ENCODE results near the gene MBTPS1.

Gene MBTPS1

DNA sequence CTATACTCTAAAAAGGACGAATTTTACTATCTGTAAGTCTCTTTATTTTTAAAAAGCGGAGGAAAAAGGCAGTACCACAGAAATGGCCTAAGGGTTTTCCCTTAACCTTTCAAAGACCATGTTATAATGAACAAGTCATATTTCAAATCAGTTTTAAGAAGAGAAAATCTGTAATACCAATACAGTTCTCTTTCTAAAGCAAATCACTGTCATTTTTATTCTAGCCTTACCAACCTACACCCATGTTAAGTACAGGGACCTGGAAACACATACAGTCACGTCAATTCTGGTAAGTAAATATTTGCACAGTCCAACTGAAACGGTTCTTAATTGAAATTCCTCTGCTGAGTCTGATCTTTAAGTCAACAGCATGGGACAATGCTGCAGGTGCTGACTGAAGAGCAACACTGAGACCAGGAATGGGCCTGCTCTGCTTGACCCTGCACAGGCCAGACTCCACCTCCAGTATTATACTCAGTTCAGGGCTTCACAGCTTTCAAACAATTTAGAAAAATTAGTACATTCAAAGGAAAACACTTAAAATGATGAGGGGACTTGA is 20.2 kb downstream of the MBTPS1 start:
- DNase-seq, result no peak

- no peak for DNase-seq
Measured at GRCh38 chr16:84095466-84095865, 21.3 kb downstream of the MBTPS1 start.

DNA sequence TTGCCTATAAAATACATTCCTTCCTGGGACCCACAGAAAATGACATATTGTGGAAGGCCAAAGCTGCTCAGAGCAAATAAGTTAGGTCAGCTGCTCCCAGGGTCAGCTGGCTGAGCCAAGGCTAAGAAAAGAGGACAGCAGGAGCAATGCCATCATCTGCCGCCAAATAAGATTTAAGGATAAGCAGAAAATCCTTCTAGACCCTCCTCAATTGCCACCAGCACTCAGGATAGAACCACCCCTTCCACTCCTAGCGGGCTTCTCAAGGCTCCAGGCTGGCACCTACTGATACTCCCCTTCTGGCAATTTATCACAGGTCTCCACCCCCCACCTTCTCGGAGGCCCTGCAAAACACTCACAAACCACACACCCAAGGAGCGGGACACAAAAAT is 22.9 kb downstream of the MBTPS1 start:
- DNase-seq, result no peak

DNA sequence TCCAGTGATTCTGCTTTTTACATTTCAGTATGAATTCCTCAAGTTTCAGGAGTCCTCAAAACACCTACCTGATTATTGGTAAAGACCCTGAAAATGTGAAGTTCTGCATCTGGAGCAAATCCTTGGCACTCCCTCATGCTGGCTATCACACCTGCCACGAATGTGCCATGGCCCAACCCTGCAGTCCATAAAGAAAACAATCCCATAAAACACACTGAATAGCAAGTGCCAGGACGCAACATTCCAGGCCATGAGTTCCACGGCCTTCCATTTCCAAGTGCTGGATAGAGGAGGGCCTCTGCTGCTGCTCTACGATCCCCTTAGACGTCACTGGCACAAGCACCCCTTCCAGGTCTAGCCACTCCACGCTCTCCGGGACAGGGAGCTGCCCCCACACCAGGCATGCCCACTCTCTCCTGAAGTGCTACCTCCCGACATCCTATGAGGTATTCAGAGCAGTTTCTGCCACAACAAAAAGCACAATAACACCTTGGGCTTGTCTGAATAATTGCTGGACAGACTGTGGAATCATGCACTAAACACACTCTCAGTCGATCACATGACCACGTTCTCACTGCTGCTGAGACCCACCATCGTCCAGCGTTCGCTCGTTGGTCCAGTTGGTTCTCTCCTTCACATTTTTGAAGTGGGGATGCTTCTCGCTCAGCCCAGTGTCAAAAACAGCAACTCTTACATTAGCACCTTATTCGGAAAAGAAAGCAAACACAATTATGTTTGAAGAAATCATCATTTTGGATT is 23.4 kb downstream of the MBTPS1 start:
- DNase-seq, result no peak

DNA sequence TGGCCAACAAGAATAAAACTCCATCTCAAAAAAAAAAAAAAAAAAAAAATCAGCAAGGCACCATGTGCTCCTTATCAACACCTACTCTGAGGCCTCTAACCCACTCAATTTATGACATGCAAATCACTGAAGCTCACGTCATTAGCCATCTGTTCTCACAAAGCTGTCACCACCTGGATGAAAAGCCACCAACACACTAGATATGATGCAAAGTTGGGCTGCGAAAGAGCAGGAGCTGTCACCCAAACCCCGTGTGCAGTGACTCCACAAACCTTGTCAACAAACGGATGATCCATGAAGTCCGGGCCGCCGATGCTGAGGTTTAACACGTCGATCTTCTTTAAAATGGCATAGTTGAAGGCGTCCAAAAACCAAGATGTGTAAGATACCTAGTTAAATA is 25.3 kb downstream of the MBTPS1 start:
- DNase-seq, result no peak

DNA sequence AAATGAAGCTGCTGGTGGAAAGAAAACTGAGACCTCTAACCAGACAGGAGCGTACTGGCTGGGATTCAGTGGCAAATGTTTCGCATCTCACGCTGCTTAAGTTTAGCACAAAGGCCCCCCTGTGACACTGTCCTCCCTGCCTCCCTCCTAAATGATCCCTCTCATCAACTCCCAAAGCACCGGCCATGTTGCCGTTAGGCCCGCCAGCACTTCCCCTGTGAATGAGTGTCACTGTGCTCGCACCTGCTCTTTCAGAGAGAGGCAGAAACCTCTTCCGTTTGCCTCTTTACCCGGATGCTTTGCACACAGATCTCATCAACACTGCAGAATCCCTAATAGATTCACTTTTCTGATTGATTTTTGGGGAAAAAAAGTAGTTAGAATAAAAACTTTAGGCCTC is 26.5 kb downstream of the MBTPS1 start:
- DNase-seq, result no peak

GRCh38 chr16:84088695-84089395 is 27.9 kb downstream of the MBTPS1 start:
- no peak for DNase-seq

DNA sequence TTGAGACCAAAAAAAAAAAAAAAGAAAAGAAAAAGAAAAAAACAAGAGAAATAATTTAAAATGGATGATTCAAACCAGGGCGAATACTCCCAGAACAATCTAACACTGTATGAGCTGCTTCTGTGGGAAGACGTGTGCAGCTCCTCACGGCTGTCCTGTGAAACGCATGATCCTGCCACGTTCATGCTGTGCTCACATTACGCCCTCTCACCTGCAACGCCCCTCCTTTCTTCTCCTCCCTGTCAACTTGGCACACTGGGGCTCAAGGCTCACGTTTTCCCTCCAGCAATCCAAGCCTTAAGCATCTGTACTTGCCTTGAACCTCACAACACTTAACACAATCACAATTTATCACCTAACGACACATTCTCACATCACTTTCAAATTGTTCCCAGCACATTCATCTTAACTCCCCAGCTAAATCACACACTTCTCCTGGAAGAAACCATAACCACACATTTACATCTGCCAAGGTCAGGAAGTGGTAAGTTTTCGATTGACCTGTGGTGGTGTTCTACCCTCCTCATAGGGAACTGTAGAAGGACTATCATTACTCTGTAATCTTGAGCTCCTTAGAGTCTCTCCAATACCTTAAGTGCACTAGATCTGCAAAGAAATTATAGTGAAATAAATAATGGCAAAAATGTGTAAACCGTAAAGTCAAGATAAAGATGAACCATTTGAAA is 29.1 kb downstream of the MBTPS1 start:
- peak; percentile 13 to 23 for DNase-seq

DNA sequence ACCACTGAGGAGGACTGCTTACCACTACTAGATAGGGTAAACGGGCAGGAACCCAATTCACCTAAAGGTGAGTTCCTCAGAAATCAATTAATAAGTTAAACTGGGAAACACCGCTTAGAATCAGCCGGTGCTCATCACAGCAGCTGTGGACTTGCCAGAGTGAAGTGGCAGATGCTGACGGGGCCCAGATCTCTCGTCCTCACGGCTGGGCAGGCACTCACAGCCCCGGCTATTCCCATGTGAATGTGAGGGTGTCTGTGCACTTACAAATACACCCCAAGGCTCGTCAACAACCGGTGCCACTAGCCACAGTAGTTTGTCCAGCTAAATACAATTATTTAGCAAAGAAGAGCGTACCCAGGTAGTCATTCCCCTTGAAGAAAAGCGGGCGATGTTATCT is 29.7 kb downstream of the MBTPS1 start:
- no peak for DNase-seq

DNA sequence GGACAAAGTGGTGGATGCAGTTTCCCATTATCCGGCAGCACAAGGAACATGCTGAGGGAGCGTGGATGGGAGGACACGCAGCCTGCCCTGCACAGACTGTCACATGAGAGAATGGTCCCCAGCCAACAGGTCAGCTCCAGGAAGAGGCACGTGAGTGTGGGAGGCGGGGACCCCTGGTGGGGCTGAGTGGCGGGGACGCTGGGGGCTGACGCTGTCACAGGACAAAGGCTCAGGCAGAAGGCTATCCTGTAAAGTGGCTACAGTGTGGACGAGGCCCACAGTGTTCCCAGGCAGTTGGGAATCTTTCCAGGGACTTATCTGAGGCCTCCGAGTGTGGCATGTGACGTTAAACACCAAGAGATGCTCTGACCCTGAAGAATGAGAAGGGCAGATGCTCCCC is 30.4 kb downstream of the MBTPS1 start:
- DNase-seq, result no peak

GRCh38 chr16:84085773-84086172 is 31.0 kb downstream of the MBTPS1 start:
- DNase-seq, result peak; percentile 82 to 85

DNA sequence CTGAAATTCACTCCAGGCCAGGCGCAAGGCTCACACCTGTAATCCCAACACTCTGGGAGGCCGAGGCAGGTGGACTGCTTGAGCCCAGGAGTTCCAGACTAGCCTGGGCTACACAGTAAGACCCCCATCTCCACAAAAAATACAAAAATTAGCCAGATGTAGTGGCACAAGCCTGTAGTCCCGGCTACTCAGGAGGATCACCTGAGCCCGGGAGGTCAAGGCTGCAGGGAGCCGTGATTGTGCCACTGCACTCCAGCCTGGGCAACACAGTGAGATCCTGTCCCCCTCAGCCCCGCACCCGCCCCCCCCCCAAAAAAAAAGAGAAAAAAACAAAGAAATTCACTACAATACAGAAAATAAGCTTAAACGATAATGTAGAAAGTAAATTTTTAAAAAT is 31.5 kb downstream of the MBTPS1 start:
- no peak for DNase-seq

GRCh38 chr16:84084570-84085270 is 32.0 kb downstream of the MBTPS1 start:
- DNase-seq, result peak; percentile 66 to 76

GRCh38 chr16:84082835-84083569 is 33.7 kb downstream of the MBTPS1 start:
- peak; percentile 57 to 64 for DNase-seq

GRCh38 chr16:84082110-84082509 is 34.6 kb downstream of the MBTPS1 start:
- no peak for DNase-seq

DNA sequence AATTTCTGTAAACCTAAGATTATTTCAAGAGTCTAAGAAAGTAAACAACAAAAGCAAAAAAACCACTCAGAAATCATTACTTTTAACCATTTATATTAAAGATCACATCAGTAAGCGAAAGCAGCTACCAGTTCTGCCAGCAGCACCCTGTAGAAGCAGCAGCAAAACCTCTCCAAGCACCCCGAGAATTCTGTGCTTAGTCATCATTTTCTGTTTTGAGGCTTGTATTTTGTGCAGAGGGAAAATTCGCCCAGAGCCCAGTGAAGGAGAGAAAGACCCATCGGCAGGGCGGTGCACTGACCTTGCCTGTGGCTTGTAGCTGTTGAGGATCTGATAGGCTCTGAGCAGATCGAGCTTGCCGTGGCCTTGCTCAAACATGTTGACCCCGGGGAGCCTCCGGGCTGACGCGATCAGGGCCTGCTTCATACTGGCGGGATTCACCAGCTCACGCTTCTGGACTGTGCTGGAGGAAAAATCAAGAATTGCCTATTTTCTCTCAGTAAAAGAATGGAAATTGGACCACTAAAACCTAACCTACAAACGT is 35.2 kb downstream of the MBTPS1 start:
- no peak for DNase-seq

DNA sequence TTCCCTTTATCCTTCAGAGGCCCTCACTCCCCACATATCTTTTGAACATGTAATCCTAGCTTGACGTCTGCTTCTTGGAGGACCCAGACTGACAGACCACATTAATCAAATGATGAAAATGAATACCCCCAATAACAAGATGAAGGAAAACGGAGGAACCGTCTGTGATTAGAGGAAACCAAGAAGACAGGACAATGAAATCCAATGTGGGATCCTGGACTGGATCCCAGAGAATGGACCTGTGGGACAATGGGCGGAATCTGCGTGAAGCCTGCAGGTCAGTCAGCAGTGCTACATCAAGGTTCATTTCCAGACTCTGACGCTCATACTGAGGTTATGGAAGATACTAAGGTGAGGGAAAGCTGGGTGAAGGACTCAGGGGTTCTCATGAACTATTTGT is 35.9 kb downstream of the MBTPS1 start:
- DNase-seq, result no peak

DNA sequence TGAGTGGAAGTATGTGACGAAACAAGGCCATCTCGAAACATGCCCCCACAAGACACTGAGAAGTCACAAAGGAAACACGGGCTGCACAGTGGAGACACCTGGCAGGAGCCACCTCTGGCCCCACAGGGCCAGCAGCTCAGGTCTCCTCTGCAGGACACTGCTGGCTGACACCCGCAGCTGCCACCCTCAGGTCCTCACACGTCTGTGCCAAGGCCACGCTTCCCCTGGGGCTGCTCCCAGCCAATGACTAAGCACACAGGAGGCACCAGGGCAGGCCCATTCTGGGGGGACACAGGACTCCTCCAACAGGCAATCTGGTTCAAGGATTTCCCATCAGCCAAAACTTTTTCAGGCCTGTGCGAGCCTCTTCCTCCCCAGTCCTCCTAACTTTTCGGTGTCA is 36.4 kb downstream of the MBTPS1 start:
- no peak for DNase-seq

DNA sequence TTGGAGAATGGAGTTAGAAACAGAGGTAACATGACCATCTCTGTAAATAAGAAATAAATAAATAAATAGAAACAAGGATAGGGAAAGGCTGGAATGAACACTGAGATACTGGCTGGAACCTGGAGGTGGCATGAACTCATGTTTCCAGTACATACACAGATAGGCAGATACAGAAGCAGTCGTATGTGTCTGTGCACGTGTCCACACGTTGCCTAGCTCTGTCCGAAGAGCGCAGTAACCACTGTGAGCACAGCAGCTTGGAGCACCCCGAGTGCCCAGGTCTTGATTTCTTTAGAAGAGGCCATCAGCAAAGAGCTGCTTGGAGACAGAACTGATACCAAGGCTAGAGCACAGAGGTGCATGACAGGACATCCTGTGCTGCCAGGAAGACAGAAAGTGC is 37.1 kb downstream of the MBTPS1 start:
- DNase-seq, result no peak

DNA sequence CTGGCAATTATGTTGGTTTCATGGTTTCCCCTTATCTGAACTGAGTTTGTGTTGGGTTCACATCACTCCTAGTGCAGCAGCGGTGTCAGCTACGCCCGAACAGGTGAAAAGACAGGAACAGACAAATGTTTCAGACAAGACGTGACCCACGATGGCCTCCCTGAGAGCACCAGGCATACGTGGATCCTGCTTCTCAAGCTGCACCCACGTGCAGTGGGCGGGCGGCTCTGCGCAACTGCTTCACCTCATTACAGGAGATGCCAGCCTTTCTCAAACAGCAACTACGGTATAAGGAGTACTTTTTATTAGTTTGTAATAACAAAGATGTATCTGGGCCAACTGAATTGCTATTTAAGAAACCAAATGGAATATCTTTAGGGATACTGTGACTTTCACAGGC is 41.4 kb downstream of the MBTPS1 start:
- DNase-seq, result no peak

DNA sequence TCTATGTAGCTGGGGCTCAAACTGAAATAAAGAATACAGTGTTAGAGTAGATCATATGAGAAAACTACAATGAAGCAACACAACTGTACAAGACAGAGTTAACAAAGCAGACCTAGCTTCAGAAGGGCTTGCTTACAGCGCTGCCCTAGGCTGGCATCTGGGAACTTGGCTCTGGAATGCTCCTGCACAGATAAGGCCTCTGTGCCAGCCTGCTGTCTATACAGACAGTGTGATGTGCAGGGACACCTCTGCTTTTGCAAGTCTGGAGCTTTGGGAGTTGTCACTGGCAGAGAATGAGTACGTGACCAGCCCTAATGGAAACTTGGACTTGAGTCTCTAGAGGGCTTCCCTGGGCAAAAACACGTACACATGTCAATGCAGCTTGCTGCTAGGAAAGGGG is 42.0 kb downstream of the MBTPS1 start:
- no peak for DNase-seq

DNA sequence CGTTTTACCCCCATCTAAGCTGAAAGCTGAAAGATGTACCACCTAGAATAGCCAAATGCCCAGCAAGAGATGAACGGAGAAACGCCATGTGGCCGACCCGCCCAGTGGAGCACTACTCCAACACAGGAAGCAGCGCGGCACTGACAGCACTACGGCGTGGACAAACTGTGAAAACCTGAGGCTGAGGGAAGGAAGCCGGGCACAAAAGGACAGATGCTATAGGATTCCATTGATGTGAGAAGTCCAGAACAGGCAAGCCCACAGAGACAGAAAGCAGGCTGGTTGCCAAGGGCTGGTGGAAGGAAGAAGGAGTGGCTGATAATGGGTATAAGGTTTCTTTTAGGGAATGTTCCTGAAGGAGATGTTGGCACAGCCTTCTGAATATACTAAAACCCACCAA is 44.7 kb downstream of the MBTPS1 start:
- DNase-seq, result no peak

Measured in Kasumi-1 (cell line).